NT2/D1 (cell line): Measurements from ENCODE around the gene SINHCAF.

Experiments used
- DNase-seq: peaks from one replicate; pipeline ENCODE4 v3.0.0-alpha.2; 2011; ENCODE audit warnings: low read depth, low spot score
- H3K27me3 ChIP-seq: 2 replicates; pipeline ENCODE4 v1.6.0; 2011; ENCODE audit warnings: mild to moderate bottlenecking; ENCODE audit not compliant: insufficient read length, insufficient read depth
- H3K36me3 ChIP-seq: 2 replicates; pipeline ENCODE4 v1.6.1; 2011; ENCODE audit warnings: mild to moderate bottlenecking, low read length, mixed read lengths; ENCODE audit not compliant: insufficient read depth, insufficient read length
- H3K4me1 ChIP-seq: 2 replicates; pipeline ENCODE4 v1.5.1; 2011; ENCODE audit not compliant: insufficient read depth, insufficient read length
- H3K4me3 ChIP-seq: 2 replicates; pipeline ENCODE4 v1.5.1; 2011; ENCODE audit warnings: low read depth; ENCODE audit not compliant: insufficient read length
- H3K9ac ChIP-seq: 2 replicates; pipeline ENCODE4 v1.6.0; 2011; ENCODE audit warnings: low read depth; ENCODE audit not compliant: insufficient read length
- H3K9me3 ChIP-seq: 2 replicates; pipeline ENCODE4 v1.5.1; 2011; ENCODE audit warnings: mild to moderate bottlenecking, low read length; ENCODE audit not compliant: insufficient read depth
- SUZ12 ChIP-seq: IDR thresholded peaks from 2 replicates; pipeline ENCODE4 v1.6.1; 2011; ENCODE audit not compliant: insufficient read length, insufficient read depth; ENCODE audit errors: extremely low read depth
- YY1 ChIP-seq: IDR thresholded peaks from 2 replicates; pipeline ENCODE4 v1.6.1; 2011; ENCODE audit not compliant: insufficient read length, insufficient read depth
- ZNF274 ChIP-seq: IDR thresholded peaks from 2 replicates; pipeline ENCODE4 v1.6.1; 2011; ENCODE audit warnings: mild to moderate bottlenecking, low read depth, low read length

The SINHCAF gene

DNA sequence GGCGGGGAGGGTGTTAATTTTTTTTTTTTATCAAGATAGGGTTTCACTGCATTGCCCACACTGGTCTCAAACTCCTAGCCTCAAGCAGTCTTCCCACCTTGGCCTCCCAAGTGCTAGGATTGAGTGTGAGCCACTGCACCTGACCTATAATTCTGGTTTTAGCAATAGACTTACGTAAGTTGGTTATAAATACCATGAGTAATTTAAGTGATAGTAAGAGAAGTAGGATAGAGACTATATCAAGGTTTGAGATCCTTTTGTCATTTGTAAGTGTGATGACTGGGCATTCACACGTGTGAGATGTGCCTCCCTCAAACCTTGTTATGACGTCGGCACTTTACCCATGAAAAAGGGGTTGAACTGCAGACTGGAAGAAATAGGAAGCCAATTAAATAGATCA is 22.5 kb downstream of the SINHCAF start:
- DNase-seq: no peak
- no peak overlapping the region for H3K4me3 ChIP-seq
- peaks cover 89% of the 10 kb centered on the region for H3K36me3 ChIP-seq
- no peaks in the 10 kb centered on the region for H3K27me3 ChIP-seq
- peaks cover under 1% of the 10 kb centered on the region for H3K4me1 ChIP-seq
- TF ChIP-seq ZNF274: no peak
- TF ChIP-seq YY1: no peak
- TF ChIP-seq SUZ12: no peak
- no peak overlapping the region for H3K9ac ChIP-seq
- H3K9me3 ChIP-seq: no peaks in the 10 kb centered on the region

DNA sequence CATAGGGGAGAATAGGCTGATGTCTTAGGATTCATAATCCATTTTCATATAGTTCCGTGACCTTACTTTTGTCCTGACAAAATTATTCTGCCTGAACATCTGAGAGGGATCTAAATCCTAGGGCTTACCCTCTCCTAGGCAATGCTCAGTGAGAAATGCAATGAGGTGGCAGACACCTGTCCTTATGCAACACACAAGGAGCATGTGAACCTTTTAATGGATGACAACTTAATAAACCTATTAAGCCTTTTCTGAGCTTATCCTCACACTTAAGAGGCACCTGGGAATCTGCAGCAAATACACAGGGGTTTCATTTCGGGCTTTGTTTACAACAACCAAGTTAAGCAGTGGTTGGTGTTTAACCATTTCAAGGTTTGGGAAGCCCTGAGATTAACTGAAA is 24.6 kb downstream of the SINHCAF start:
- Histone ChIP-seq H3K9me3 (no peaks in the 10 kb centered on the region), H3K4me1 (no peaks in the 10 kb centered on the region), H3K4me3 (no peak overlapping the region), H3K9ac (no peak overlapping the region), H3K36me3 (peaks cover 90% of the 10 kb centered on the region), H3K27me3 (no peaks in the 10 kb centered on the region)
- no peak for TF ChIP-seq ZNF274
- TF ChIP-seq YY1: no peak
- TF ChIP-seq SUZ12: no peak
- no peak for DNase-seq

DNA sequence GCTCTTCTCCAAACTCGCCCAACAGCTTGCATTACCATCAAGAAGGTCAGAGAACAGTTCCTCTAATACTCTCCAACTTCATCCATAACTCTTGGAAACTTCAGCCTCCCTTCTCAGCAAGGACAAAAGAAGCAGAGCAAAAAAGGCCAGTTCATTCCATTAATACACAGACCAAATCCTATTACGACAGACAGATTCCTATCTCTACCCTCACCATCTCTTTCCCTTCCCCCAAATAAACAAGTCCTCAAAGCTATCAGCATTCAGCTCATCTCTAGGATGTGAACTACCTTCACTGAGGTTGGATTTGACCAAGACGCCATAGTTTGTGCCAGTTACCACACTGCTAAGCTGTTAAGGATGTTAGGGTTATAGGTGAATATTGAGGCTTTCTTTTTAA is 25.2 kb downstream of the SINHCAF start:
- no peak overlapping the region for H3K9ac ChIP-seq
- H3K4me1 ChIP-seq: no peaks in the 10 kb centered on the region
- H3K9me3 ChIP-seq: no peaks in the 10 kb centered on the region
- no peak for DNase-seq
- H3K27me3 ChIP-seq: no peaks in the 10 kb centered on the region
- peaks cover 92% of the 10 kb centered on the region for H3K36me3 ChIP-seq
- H3K4me3 ChIP-seq: no peak overlapping the region
- TF ChIP-seq SUZ12 (no peak), ZNF274 (no peak), YY1 (no peak)

DNA sequence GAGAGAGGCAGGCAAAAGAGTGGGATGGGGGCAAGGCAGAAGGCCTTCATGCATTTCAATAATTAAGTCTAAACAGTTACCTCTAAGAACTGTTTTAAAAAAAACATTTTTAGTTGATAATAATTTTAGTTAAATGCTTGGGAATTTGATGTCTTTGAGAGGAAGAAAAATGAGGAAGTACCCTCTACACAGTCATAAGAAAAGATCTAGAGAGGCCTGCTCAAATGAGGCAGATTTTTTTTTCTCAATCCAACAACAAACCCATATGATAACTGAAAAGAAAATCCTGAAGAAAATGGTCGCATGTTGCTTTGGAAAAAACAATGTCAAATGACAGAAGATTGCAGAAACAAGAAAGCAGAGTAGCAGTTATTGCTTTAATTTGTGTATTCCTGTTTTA is 25.6 kb downstream of the SINHCAF start:
- no peaks in the 10 kb centered on the region for H3K9me3 ChIP-seq
- H3K4me1 ChIP-seq: no peaks in the 10 kb centered on the region
- H3K27me3 ChIP-seq: no peaks in the 10 kb centered on the region
- no peak overlapping the region for H3K4me3 ChIP-seq
- peaks cover 92% of the 10 kb centered on the region for H3K36me3 ChIP-seq
- no peak overlapping the region for H3K9ac ChIP-seq
- TF ChIP-seq SUZ12 (no peak), ZNF274 (no peak), YY1 (no peak)
- no peak for DNase-seq

DNA sequence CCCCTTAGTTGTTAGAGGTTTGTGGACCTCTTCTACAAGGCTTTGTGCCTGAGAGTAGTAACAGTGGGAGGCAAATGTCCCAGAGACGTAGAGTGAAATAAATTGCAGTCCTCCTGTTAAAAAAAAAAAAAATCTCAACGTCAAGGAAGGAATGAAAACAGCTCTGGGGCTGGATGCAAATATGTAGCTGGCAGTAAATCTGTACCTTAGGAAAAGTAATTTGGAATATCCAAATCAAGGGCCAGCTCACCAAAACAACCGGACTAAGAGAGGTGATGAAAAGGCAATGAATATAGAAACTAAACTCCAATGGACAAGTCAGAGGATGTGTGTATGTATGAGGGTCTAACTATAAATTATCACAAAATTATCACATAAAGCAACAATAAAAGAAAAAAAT is 27.0 kb downstream of the SINHCAF start:
- no peak overlapping the region for H3K9ac ChIP-seq
- no peak for DNase-seq
- no peaks in the 10 kb centered on the region for H3K27me3 ChIP-seq
- TF ChIP-seq YY1 (no peak), ZNF274 (no peak), SUZ12 (no peak)
- H3K4me1 ChIP-seq: no peaks in the 10 kb centered on the region
- H3K4me3 ChIP-seq: no peak overlapping the region
- H3K36me3 ChIP-seq: peaks cover 92% of the 10 kb centered on the region
- no peaks in the 10 kb centered on the region for H3K9me3 ChIP-seq

DNA sequence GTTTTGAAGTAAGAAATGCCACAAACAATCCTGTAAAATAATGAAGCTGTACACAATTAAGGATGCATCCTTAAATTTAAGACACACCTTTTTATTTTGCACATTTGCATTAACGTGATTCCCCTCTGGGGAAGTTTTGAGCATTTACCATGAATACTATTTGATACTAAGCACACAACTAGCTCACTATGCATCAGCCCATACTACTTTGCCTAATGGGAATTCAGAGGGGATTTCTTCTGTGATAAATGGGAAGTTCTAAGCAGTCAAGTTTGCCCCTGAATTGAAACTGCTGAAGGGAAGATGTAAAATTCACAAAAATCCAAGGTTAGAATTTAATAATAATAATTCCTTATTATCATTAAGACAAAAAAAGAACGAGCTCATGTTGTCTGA is 27.4 kb downstream of the SINHCAF start:
- TF ChIP-seq SUZ12 (no peak), ZNF274 (no peak), YY1 (no peak)
- Histone ChIP-seq H3K36me3 (peaks cover 92% of the 10 kb centered on the region), H3K4me1 (no peaks in the 10 kb centered on the region), H3K4me3 (no peak overlapping the region), H3K9ac (no peak overlapping the region), H3K27me3 (no peaks in the 10 kb centered on the region), H3K9me3 (no peaks in the 10 kb centered on the region)
- no peak for DNase-seq

DNA sequence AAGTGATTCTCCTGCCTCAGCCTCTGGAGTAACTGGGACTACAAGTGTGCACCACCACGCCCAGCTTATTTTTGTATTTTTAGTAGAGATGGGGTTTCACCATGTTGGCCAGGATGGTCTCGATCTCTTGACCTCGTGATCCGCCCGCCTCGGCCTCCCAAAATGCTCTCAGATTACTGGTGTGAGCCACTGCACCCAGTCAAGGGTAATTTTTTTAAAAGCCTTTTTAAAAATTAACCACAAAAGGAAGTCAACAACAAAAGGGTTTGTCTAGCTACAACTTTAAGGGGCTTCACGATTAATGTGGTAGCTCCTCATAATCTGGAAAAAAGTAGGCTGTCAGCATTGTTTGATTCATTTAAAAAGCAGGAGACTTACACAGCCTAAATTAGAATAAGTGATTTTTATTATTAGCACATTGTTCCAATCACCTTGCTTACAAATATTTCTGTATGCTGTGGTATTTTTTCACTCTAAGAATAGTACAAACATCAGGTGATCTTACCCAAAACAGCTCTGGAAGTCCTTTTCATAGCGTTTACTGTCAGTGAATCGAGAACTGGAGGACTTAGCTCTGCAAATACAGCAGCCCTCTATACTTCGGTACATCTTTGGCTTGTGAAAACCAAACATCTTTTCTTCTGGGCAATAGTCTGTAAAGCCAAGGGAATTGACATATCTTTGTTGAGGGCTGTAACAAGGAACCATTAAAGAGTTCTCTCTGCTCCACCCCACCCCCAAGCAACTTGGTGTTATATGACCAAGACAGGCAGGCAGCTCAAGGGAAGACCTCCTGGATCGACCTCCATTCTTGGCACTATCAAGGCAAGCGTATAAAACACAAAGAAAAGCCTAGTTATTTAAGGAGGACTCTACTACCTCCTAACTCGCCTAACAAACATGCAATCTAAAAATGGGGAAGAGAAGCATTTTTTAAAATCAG is 28.1 kb downstream of the SINHCAF start:
- Histone ChIP-seq H3K9ac (no peak overlapping the region), H3K36me3 (peaks cover 92% of the 10 kb centered on the region), H3K4me3 (no peak overlapping the region), H3K9me3 (no peaks in the 10 kb centered on the region), H3K4me1 (no peaks in the 10 kb centered on the region), H3K27me3 (no peaks in the 10 kb centered on the region)
- no peak for TF ChIP-seq SUZ12
- TF ChIP-seq ZNF274: no peak
- no peak for TF ChIP-seq YY1
- no peak for DNase-seq
